ENCODE measurements around the gene EIF4G3.

Gene EIF4G3

DNA sequence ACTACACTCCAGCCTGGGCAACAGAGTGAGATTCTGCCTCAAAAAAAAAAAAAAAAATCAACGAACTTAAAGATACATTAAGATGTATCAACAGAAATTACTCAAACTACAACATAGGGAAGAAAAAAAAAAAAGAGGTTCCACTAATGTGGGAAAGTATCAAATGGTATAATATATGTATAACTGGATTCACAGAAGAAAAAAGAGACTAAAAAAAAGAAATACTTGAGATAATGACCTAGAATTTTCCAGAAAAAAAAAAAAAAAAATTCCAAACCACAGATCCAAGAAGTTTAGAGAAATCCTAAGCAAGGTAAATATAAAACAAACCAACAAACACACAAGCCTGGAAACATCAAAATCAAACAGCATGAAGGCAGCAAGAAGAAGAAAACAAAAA, 45.5 kb downstream of the EIF4G3 start:
- TF ChIP-seq CTCF (IDR thresholded peaks at IDR 0.05): no peak

- TF ChIP-seq CTCF (IDR thresholded peaks at IDR 0.05): no peak
Measured at GRCh38 chr1:21129407-21129806, 47.3 kb downstream of the EIF4G3 start.

DNA sequence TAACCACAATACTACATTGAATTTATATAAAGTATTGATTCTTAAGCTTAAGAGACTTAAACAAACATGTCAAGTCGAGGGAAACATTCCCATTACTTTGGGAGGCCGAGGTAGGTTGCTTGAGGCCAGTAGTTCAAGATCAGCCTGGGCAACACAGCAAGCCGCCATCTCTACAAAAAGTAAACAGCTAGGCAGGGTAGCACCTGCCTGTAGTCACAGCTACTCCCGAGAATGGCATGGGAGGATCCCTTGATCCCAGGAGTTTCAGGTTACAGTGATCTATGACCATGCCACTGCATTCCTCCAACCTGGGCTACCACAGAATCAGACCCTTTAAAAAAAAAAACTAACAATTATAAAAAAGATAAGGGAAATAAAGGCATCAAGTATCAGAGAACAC, 50.4 kb downstream of the EIF4G3 start:
- no peak for TF ChIP-seq CTCF (IDR thresholded peaks at IDR 0.05)

DNA sequence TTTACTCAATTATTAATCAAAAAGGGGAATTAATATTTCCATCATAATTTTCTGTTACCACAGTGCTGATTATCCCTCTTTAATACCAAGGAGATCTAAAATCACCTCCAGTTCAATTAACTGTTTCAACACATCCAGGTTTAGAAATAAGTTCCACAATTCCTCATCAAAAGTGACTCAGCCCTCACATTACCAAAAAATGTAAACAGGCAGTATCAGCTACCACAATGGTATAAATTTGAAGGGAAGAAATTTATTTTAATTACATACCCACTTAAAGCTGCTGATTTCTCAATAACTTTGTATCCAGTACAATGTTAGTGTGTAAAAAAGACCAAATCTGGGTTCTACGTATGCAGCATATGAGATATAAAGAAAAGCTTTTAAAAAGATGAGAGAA, 51.9 kb downstream of the EIF4G3 start:
- TF ChIP-seq CTCF (IDR thresholded peaks at IDR 0.05): no peak

DNA sequence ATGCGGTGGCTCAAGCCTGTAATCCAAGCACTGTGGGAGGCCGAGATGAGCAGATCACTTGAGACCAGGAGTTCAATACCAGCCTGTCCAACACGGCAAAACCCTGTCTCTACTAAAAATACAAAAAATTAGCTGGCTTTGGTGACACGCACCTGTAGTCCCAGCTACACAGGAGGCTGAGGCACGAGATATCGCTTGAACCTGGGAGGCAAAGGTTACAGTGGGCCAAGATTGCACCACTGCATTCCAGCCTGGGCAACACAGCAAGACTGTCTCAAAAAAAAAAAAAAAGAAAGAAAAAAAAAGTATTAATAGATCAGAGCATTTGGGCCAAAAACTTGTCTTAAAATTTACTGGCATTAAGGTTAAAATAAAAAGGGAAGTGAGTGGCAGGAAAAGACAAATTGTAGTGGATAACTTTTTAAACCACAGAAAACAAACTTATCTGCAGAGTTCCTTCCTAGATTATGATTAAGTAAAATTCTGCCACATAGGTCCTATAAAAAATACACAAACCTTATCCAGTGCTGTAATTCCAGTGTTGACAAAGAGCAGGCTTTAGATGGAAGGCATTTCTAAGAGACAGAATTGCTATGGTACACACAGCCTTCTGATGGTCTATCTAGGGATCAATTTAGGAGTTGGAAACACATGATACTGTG, 53.3 kb downstream of the EIF4G3 start:
- TF ChIP-seq CTCF (IDR thresholded peaks at IDR 0.05): no peak

GRCh38 chr1:21121764-21122471, 54.8 kb downstream of the EIF4G3 start:
- TF ChIP-seq CTCF (IDR thresholded peaks at IDR 0.05): no peak

- TF ChIP-seq CTCF (IDR thresholded peaks at IDR 0.05): no peak
Measured at GRCh38 chr1:21118167-21118566, 58.5 kb downstream of the EIF4G3 start.
